ENCODE results near the gene ELMO1.

DNA sequence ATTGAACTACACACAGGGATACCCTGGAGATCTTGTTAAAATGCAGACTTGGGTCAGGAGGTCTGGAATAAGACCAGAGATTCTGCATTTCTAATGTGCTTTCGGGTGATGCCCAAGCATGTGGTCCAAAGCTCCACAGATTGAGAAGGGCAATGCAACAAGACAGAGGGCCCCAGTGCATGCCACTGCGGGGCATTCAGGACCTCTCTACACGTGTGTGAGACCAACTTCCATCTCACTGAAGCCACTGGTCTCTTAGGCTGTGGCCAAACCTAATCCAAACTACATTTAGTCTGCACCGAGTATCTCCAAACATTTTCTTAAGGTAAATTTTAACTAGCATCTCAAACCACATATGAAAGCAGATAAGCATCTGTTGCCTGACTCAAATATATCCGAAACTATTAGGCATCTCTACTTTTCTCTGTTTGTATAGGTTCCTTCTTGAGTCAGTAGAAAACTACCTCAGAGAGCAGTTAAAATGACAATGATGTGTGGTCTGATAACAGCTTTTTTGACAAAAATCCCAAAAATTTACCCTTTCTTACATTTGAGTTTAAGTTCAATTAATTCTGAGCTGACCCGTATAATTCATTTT, 107.5 kb downstream of the ELMO1 start:
- TF ChIP-seq, protein P1, sequence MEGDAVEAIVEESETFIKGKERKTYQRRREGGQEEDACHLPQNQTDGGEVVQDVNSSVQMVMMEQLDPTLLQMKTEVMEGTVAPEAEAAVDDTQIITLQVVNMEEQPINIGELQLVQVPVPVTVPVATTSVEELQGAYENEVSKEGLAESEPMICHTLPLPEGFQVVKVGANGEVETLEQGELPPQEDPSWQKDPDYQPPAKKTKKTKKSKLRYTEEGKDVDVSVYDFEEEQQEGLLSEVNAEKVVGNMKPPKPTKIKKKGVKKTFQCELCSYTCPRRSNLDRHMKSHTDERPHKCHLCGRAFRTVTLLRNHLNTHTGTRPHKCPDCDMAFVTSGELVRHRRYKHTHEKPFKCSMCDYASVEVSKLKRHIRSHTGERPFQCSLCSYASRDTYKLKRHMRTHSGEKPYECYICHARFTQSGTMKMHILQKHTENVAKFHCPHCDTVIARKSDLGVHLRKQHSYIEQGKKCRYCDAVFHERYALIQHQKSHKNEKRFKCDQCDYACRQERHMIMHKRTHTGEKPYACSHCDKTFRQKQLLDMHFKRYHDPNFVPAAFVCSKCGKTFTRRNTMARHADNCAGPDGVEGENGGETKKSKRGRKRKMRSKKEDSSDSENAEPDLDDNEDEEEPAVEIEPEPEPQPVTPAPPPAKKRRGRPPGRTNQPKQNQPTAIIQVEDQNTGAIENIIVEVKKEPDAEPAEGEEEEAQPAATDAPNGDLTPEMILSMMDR (conservative IDR thresholded peaks at IDR 0.05; ENCODE audit: low read depth, low read length): no peak
- TF ChIP-seq EZH2phosphoT487 (IDR thresholded peaks at IDR 0.05; ENCODE audit: borderline replicate concordance, low read length) (no peak), EZH2 (IDR thresholded peaks at IDR 0.05; ENCODE audit: low read length, unreplicated experiment) (no peak)
